ENCODE results near the gene INPP5A. TPM values are rescaled to one million over a fixed set of nuclear protein-coding genes. Genes with fewer than 3 reads are reported as not detected.
A peak's percentile ranks its signal among the peaks of the same experiment; 100 is the strongest.

Gene INPP5A
- total RNA-seq, 1 donor from 2014 or later, result 105 TPM

DNA sequence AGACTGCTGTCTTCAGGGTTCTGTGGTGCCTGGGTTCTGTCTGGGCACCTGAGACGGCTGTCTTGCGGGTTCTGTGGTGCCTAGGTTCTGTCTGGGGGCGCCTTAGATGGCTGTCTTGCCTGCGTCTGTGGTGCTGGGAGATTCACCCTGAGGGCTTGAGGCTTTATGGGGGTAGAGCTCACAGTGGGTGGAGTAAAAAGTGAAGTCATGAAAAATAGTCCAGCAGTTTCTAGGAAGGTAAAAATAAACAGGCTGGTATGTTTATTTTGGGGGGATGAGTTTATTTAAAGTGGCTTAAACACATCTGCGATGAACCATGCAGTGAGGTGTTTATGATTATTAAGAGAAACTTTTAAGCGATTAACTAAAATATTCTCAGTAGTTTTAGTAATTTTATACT lies 184.1 kb downstream of the INPP5A start:
- Histone ChIP-seq H3K27ac (replicated peaks) (no peak overlapping the region), H3K4me1 (no peaks in the 10 kb centered on the region), H3K9me3 (replicated peaks) (no peaks in the 10 kb centered on the region), H3K36me3 (peaks cover 24% of the 10 kb centered on the region), H3K4me3 (no peak overlapping the region), H3K27me3 (ENCODE audit: low read depth) (no peaks in the 10 kb centered on the region)
- DNase-seq, result no peak
- TF ChIP-seq, protein P1, sequence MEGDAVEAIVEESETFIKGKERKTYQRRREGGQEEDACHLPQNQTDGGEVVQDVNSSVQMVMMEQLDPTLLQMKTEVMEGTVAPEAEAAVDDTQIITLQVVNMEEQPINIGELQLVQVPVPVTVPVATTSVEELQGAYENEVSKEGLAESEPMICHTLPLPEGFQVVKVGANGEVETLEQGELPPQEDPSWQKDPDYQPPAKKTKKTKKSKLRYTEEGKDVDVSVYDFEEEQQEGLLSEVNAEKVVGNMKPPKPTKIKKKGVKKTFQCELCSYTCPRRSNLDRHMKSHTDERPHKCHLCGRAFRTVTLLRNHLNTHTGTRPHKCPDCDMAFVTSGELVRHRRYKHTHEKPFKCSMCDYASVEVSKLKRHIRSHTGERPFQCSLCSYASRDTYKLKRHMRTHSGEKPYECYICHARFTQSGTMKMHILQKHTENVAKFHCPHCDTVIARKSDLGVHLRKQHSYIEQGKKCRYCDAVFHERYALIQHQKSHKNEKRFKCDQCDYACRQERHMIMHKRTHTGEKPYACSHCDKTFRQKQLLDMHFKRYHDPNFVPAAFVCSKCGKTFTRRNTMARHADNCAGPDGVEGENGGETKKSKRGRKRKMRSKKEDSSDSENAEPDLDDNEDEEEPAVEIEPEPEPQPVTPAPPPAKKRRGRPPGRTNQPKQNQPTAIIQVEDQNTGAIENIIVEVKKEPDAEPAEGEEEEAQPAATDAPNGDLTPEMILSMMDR (IDR thresholded peaks at IDR 0.05; ENCODE audit: borderline replicate concordance), result no peak
- intact Hi-C loops (cut with micrococcal nuclease), result no loop called here

DNA sequence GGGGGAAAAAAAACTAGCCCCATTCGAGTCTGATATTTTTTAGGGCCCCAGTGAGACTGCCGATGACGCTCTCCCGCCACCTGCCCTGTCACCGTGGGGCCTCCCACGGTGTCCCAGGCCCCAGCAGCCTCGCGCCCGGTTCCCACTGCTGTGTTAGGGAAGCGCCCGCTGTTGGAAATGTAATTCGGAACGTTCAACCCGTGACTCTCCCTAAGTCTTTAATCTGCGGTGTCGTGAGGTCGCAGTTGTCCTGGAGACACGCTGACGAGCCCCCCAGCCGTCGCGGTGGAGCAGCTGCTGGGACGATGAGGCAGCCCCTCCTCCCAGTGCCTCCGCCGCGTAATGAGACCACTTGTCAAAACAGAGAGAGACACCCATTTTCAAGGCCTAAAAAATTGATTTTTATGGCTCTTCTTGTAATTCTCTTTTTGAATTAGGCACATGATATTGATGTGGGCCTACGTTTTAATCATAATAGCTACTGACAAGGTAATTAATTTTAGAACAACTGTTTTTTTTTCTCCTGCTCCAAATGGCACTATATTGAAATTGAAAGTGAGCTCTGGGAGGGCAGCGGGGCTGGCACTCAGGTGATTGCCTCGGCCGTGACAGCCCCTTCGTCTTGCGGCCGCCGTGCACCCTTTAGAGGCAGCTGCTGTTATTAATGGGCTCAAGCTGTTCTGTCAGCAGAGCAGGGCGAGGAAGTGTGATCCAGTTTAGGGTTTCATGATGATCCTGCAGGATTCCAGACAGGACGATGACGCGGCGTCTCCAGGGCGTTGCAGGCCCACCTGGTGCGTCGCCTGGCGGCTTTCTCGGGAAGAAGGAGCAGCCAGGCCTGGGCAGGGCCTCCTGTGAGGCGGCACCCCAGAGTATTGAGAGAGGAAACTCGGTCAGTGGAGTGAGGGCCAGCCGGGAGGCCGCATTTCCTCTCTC lies 185.1 kb downstream of the INPP5A start:
- H3K36me3 ChIP-seq, result peaks cover 27% of the 10 kb centered on the region
- H3K27ac ChIP-seq (replicated peaks), result peak overlapping the region; percentile 13
- no peak overlapping the region for H3K4me3 ChIP-seq
- TF ChIP-seq, protein P1 (IDR thresholded peaks at IDR 0.05; ENCODE audit: borderline replicate concordance), result peak; percentile 33
- no peak for DNase-seq
- no peaks in the 10 kb centered on the region for H3K9me3 ChIP-seq (replicated peaks)
- no peaks in the 10 kb centered on the region for H3K4me1 ChIP-seq
- H3K27me3 ChIP-seq (ENCODE audit: low read depth), result no peaks in the 10 kb centered on the region
- intact Hi-C loops (cut with micrococcal nuclease), result no loop called here

DNA sequence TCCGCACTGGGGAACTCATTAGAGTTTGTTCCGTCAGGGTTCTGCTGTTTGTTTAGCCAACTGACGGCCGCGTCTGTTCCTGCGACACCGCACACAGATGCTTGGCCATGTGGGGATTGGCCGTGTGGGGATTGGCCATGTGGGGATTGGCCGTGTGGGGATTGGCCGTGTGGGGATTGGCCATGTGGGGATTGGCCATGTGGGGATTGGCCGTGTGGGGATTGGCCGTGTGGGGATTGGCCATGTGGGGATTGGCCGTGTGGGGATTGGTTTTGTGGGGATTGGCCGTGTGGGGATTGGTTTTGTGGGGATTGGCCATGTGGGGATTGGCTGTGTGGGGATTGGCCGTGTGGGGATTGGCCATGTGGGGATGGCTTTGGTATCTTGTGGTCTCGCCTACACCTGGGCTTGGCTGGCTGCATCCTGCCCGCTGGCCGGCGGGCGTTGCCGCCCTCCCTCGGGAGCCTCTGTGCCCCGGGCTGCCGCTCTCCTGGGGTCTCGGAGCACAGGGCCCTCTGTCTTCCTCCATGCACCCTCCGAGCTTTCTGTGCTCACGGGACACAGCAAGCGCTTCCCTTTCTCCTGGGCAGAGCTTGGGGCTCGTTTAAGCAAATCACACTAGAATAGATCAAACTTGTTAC lies 185.9 kb downstream of the INPP5A start:
- H3K9me3 ChIP-seq (replicated peaks), result no peaks in the 10 kb centered on the region
- H3K36me3 ChIP-seq, result peaks cover 35% of the 10 kb centered on the region
- TF ChIP-seq, protein P1 (IDR thresholded peaks at IDR 0.05; ENCODE audit: borderline replicate concordance), result no peak
- H3K27ac ChIP-seq (replicated peaks), result no peak overlapping the region
- no peak overlapping the region for H3K4me3 ChIP-seq
- H3K4me1 ChIP-seq, result no peaks in the 10 kb centered on the region
- H3K27me3 ChIP-seq (ENCODE audit: low read depth), result no peaks in the 10 kb centered on the region
- intact Hi-C loops (cut with micrococcal nuclease), result no loop called here
- no peak for DNase-seq

DNA sequence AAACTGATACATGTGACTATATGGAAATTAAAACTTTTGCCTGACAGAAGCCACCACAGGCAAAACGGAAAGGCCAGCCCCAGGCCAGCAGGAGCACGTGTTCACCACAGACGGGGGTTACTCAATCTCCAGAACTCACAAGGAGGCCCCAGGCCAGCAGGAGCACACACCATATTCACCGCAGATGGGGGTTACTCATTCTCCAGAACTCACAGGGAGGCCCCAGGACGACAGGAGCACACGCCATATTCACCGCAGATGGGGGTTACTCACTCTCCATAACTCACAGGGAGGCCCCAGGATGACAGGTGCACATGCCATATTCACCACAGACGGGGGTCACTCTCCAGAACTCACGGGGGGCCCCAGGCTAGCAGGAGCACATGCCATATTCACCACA lies 186.9 kb downstream of the INPP5A start:
- Histone ChIP-seq H3K9me3 (replicated peaks) (no peaks in the 10 kb centered on the region), H3K27ac (replicated peaks) (no peak overlapping the region), H3K4me1 (no peaks in the 10 kb centered on the region), H3K27me3 (ENCODE audit: low read depth) (no peaks in the 10 kb centered on the region), H3K4me3 (no peak overlapping the region), H3K36me3 (peaks cover 37% of the 10 kb centered on the region)
- DNase-seq, result no peak
- TF ChIP-seq, protein P1 (IDR thresholded peaks at IDR 0.05; ENCODE audit: borderline replicate concordance), result no peak
- intact Hi-C loops (cut with micrococcal nuclease), result no loop called here

DNA sequence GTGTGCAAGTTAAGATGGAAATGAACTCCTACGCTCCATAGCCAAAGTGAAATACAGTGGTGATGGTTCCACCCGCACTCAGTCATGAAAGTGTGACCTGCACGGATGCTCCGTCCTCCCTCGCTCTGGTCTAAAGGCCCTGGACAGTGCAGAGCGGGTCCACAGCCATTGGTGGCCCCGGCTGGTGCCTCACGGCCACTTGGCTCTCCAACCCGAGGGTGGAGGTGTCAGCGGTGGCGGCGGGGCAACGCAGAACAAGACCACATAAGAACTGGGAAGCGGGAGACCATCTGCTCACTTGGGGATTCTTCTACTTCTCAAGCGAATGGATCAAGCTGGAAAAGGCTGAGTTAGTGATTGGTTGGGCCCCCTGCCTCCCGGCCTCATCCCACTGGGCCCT lies 187.6 kb downstream of the INPP5A start:
- TF ChIP-seq, protein P1 (IDR thresholded peaks at IDR 0.05; ENCODE audit: borderline replicate concordance), result no peak
- intact Hi-C loops (cut with micrococcal nuclease), result no loop called here
- Histone ChIP-seq H3K4me1 (no peaks in the 10 kb centered on the region), H3K4me3 (no peak overlapping the region), H3K9me3 (replicated peaks) (no peaks in the 10 kb centered on the region), H3K27ac (replicated peaks) (no peak overlapping the region), H3K36me3 (peaks cover 39% of the 10 kb centered on the region), H3K27me3 (ENCODE audit: low read depth) (no peaks in the 10 kb centered on the region)
- no peak for DNase-seq

Data from left ventricle myocardium inferior (tissue), 1 donor.